DOHH2 (cell line): ENCODE results near the gene WLS.

ENCODE experiments used
- H3F3A ChIP-seq: fragments of 200-600 bp; sonication (generic), shearing (Covaris generic); 2 replicates; pipeline ENCODE4 v1.6.0; 2016; ENCODE audit warnings: antibody characterized with exemption, mild to moderate bottlenecking; ENCODE audit not compliant: control insufficient read depth, insufficient read depth
- H3K27ac ChIP-seq: fragments of 200-600 bp; sonication (generic); 2 replicates; pipeline ENCODE4 v1.5.1; 2014; ENCODE audit warnings: low read depth, mild to moderate bottlenecking, low read length, moderate library complexity
- H3K27me3 ChIP-seq: fragments of 200-600 bp; sonication (generic); 2 replicates; pipeline ENCODE4 v1.6.1; 2014; ENCODE audit warnings: mild to moderate bottlenecking, low read length, mixed read lengths; ENCODE audit not compliant: control insufficient read depth
- H3K36me3 ChIP-seq: fragments of 200-600 bp; sonication (generic); 2 replicates; pipeline ENCODE4 v1.6.1; 2014; ENCODE audit warnings: mild to moderate bottlenecking, low read length, moderate library complexity, mixed read lengths; ENCODE audit not compliant: control insufficient read depth
- H3K4me1 ChIP-seq: fragments of 200-600 bp; sonication (generic); 2 replicates; pipeline ENCODE4 v1.6.1; 2014; ENCODE audit warnings: mild to moderate bottlenecking, low read length, mixed read lengths; ENCODE audit not compliant: control insufficient read depth
- H3K4me2 ChIP-seq: fragments of 200-600 bp; sonication (generic); 2 replicates; pipeline ENCODE4 v1.6.0; 2014; ENCODE audit warnings: mild to moderate bottlenecking, low read length, moderate library complexity
- H3K4me3 ChIP-seq: fragments of 200-600 bp; sonication (generic); 2 replicates; pipeline ENCODE4 v1.5.1; 2014; ENCODE audit warnings: mild to moderate bottlenecking, low read length, mixed read lengths
- H3K79me2 ChIP-seq: fragments of 200-600 bp; sonication (generic); 2 replicates; pipeline ENCODE4 v1.6.1; 2014; ENCODE audit warnings: mild to moderate bottlenecking, low read length, mixed read lengths; ENCODE audit not compliant: control insufficient read depth
- H3K9me2 ChIP-seq: fragments of 200-600 bp; sonication (generic); replicated peaks from 2 replicates; pipeline ENCODE4 v1.6.1; 2014; ENCODE audit warnings: mild to moderate bottlenecking, low read length, mixed read lengths; ENCODE audit not compliant: control insufficient read depth
- H3K9me3 ChIP-seq: fragments of 200-600 bp; sonication (generic); 2 replicates; pipeline ENCODE4 v1.6.1; 2014; ENCODE audit warnings: antibody characterized with exemption, low read length, mixed read lengths; ENCODE audit not compliant: control insufficient read depth, insufficient read depth
- H4K20me1 ChIP-seq: fragments of 200-600 bp; sonication (generic); 2 replicates; pipeline ENCODE4 v1.6.0; 2014; ENCODE audit warnings: low read depth, mild to moderate bottlenecking, antibody characterized with exemption, low read length, moderate library complexity; ENCODE audit not compliant: control insufficient read depth, insufficient read depth
- CTCF ChIP-seq: fragments of 200-600 bp; sonication (generic); IDR thresholded peaks from one replicate; pipeline ENCODE4 v1.5.1; 2014; ENCODE audit warnings: antibody characterized with exemption, mild to moderate bottlenecking, low read depth, low read length; ENCODE audit not compliant: poor library complexity, severe bottlenecking
- EZH2phosphoT487 ChIP-seq: fragments of 200-600 bp; sonication (generic); IDR thresholded peaks from 2 replicates; pipeline ENCODE4 v1.6.1; 2017; ENCODE audit warnings: borderline replicate concordance, mild to moderate bottlenecking, antibody characterized with exemption, low read length, moderate library complexity, mixed read lengths

The WLS gene

GRCh38 chr1:68188644-68189340 lies 43.5 kb downstream of the WLS start:
- no peaks in the 10 kb centered on the region for H3K79me2 ChIP-seq
- H4K20me1 ChIP-seq: no peaks in the 10 kb centered on the region
- H3K27me3 ChIP-seq: no peaks in the 10 kb centered on the region
- no peak overlapping the region for H3K4me2 ChIP-seq
- H3K36me3 ChIP-seq: no peaks in the 10 kb centered on the region
- TF ChIP-seq EZH2phosphoT487 (no peak), CTCF (no peak)
- no peak overlapping the region for H3K27ac ChIP-seq
- no peaks in the 10 kb centered on the region for H3K4me1 ChIP-seq
- H3K4me3 ChIP-seq: no peak overlapping the region
- no peaks in the 10 kb centered on the region for H3K9me3 ChIP-seq
- no peaks in the 10 kb centered on the region for H3F3A ChIP-seq
- H3K9me2 ChIP-seq: no peaks in the 10 kb centered on the region

DNA sequence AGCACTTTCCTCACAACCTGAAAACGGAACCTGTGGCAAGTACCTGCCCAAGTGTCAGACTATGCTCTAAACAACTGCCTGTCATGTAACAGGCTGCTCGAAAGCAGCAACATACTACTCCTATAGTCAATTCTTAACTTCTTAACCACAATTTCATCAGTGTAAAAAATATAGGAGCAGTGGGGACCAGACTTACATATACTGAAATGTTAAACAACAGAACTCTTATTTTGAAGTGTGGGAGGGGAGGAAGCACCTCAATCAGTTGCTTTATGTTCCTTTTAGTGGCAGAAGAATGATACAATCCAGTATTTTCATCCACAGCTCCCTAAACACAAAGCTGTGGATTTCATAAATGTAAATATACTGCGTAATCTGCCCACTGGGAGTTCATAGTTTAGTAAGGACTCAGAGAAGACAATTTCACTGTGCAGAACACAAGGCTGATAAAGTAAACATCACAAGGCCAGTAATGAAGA lies 44.2 kb downstream of the WLS start:
- Histone ChIP-seq H3K79me2 (no peaks in the 10 kb centered on the region), H3K9me3 (no peaks in the 10 kb centered on the region), H3F3A (no peaks in the 10 kb centered on the region), H3K27ac (no peak overlapping the region), H3K27me3 (no peaks in the 10 kb centered on the region), H3K9me2 (no peaks in the 10 kb centered on the region), H3K36me3 (no peaks in the 10 kb centered on the region), H3K4me3 (no peak overlapping the region), H3K4me2 (no peak overlapping the region), H4K20me1 (no peaks in the 10 kb centered on the region), H3K4me1 (no peaks in the 10 kb centered on the region)
- TF ChIP-seq EZH2phosphoT487: no peak

- TF ChIP-seq CTCF (no peak), EZH2phosphoT487 (no peak)
- H3K27ac ChIP-seq: no peak overlapping the region
- H3K79me2 ChIP-seq: no peaks in the 10 kb centered on the region
- no peaks in the 10 kb centered on the region for H3F3A ChIP-seq
- no peaks in the 10 kb centered on the region for H3K4me1 ChIP-seq
- H3K4me2 ChIP-seq: no peak overlapping the region
- H3K9me3 ChIP-seq: no peaks in the 10 kb centered on the region
- H3K4me3 ChIP-seq: no peak overlapping the region
- no peaks in the 10 kb centered on the region for H3K27me3 ChIP-seq
- H4K20me1 ChIP-seq: no peaks in the 10 kb centered on the region
- H3K9me2 ChIP-seq: no peaks in the 10 kb centered on the region
- no peaks in the 10 kb centered on the region for H3K36me3 ChIP-seq
These were observed 46.6 kb downstream of the WLS start for GRCh38 chr1:68185743-68186142.

DNA sequence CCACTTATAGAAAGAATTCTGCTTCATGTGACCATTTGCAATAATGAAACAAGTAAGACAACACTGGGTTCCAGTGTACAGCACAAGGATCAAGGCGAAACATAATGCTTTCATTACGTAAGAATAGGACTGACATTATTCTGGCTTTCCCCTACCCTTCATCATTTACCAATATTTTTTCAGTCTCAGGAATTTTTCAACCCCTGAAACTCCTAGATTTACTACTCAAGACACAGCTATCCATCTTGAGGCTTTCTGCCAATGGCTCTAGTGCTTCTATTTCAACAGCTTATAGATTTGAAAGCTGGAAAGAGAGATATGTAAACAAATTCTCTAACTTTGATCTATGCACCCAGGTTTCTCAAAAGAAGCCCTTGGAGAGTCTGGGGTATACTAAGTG lies 48.4 kb downstream of the WLS start:
- Histone ChIP-seq H4K20me1 (no peaks in the 10 kb centered on the region), H3K27ac (no peak overlapping the region), H3K9me2 (no peaks in the 10 kb centered on the region), H3K9me3 (no peaks in the 10 kb centered on the region), H3F3A (no peaks in the 10 kb centered on the region), H3K4me1 (no peaks in the 10 kb centered on the region), H3K36me3 (no peaks in the 10 kb centered on the region), H3K27me3 (no peaks in the 10 kb centered on the region), H3K4me2 (no peak overlapping the region), H3K79me2 (no peaks in the 10 kb centered on the region), H3K4me3 (no peak overlapping the region)
- no peak for TF ChIP-seq EZH2phosphoT487
- no peak for TF ChIP-seq CTCF
